Common myeloid progenitor, CD34-positive (primary cell): ENCODE data around the gene LYVE1.
A peak's percentile ranks its signal among the peaks of the same experiment; 100 is the strongest.

ENCODE experiments used
- CTCF ChIA-PET: fragments of 350-600 bp; sonication (Branson Sonifier 250); formaldehyde crosslinking; loops from one replicate; lab custom pipeline; 2021; ENCODE audit warnings: antibody characterized with exemption; lab: Charles Lee
- POLR2A ChIA-PET: fragments of 350-600 bp; sonication (Branson Sonifier 250); formaldehyde crosslinking; loops from one replicate; lab custom pipeline; 2021; ENCODE audit warnings: antibody characterized with exemption; lab: Charles Lee
- DNase-seq, 3 donors: peaks; one replicate each; pipeline versions ENCODE4 v3.0.0 to v3.0.0-alpha.2; 2013
- H3K27ac ChIP-seq, 2 experiments: 1 replicate in 1 of 2; 2 replicates in 1 of 2; pipeline ENCODE4 v1.7.0; 2013; ENCODE audit warnings: inconsistent platforms in 2 of 2, low read length in 2 of 2, mild to moderate bottlenecking in 2 of 2, low read depth in 1 of 2, moderate library complexity in 1 of 2; ENCODE audit not compliant: severe bottlenecking in 2 of 2, insufficient read depth in 1 of 2, poor library complexity in 1 of 2
- H3K27me3 ChIP-seq, 5 experiments: replicated peaks in 2 of 5; 1 replicate in 3 of 5; 2 replicates in 2 of 5; pipeline versions ENCODE4 v1.6.1 to v1.7.0; 2013; ENCODE audit warnings: low read length in 4 of 5, mild to moderate bottlenecking in 2 of 5, moderate library complexity in 2 of 5, inconsistent platforms in 1 of 5; ENCODE audit not compliant: insufficient read depth in 5 of 5, control insufficient read depth in 4 of 5
- H3K36me3 ChIP-seq, 4 experiments: 1 replicate in 2 of 4; 2 replicates in 2 of 4; pipeline versions ENCODE4 v1.6.1 to v1.7.0; 2013; ENCODE audit warnings: low read length in 3 of 4, control low read depth in 1 of 4, mild to moderate bottlenecking in 1 of 4; ENCODE audit not compliant: control insufficient read depth in 4 of 4, insufficient read depth in 4 of 4
- H3K4me1 ChIP-seq, 4 experiments: 1 replicate in 3 of 4; 2 replicates in 1 of 4; pipeline versions ENCODE4 v1.6.1 to v1.7.1; 2013; ENCODE audit warnings: low read length in 3 of 4, mild to moderate bottlenecking in 3 of 4, control low read depth in 1 of 4, inconsistent platforms in 1 of 4, moderate library complexity in 1 of 4; ENCODE audit not compliant: control insufficient read depth in 4 of 4, insufficient read depth in 4 of 4; ENCODE audit errors: control extremely low read depth in 1 of 4
- H3K4me3 ChIP-seq, 7 experiments: 1 replicate in 4 of 7; 2 replicates in 3 of 7; pipeline versions ENCODE4 v1.5.1 to v1.7.0; 2013; ENCODE audit warnings: mild to moderate bottlenecking in 7 of 7, low read length in 6 of 7, moderate library complexity in 6 of 7, inconsistent platforms in 2 of 7, low read depth in 2 of 7, control low read depth in 1 of 7; ENCODE audit not compliant: insufficient read depth in 4 of 7, control insufficient read depth in 1 of 7; ENCODE audit errors: extremely low read depth in 1 of 7
- H3K9me3 ChIP-seq, 5 experiments: 1 replicate in 4 of 5; 2 replicates in 1 of 5; pipeline versions ENCODE4 v1.6.1 to v1.7.1; 2013; ENCODE audit warnings: low read length in 4 of 5, mild to moderate bottlenecking in 2 of 5, inconsistent platforms in 1 of 5, low read depth in 1 of 5, moderate library complexity in 1 of 5; ENCODE audit not compliant: control insufficient read depth in 4 of 5, insufficient read depth in 2 of 5; ENCODE audit errors: control extremely low read depth in 1 of 5
- WGBS: methylation state at CpG from one replicate; pipeline ENCODE4 v1.1.5; 2013; ENCODE audit not compliant: insufficient coverage; 5-methylcytosine and 5-hydroxymethylcytosine counted together

LYVE1 gene

GRCh38 chr11:10524471-10524870, 44.0 kb downstream of the LYVE1 start:
- Histone ChIP-seq H3K4me1 (peaks cover 0 to 15% (median under 1%) of the 10 kb centered on the region in 4 experiments), H3K9me3 (no peaks in the 10 kb centered on the region), H3K27me3 (no peaks in the 10 kb centered on the region), H3K4me3 (no peak overlapping the region), H3K36me3 (peaks cover 29 to 60% (median 35%) of the 10 kb centered on the region in 4 experiments), H3K27ac (no peak overlapping the region)
- DNase-seq = no peak
- ChIA-PET CTCF (interaction anchor here (1.3 kb wide), 1 partner anchor 122 kb away, joined by 3 read pairs; no protein-coding TSS in a partner anchor), POLR2A (no interaction called here)
- WGBS = 100% methylated on average over 1 of the region's 1 CpG

GRCh38 chr11:10522921-10523320, 45.5 kb downstream of the LYVE1 start:
- peaks cover 23 to 57% (median 28%) of the 10 kb centered on the region in 4 experiments for H3K36me3 ChIP-seq
- ChIA-PET CTCF (interaction anchor here (1.1 to 1.3 kb wide), 3 partner anchors 19 to 216 kb away, joined by 3 to 4 read pairs (median 4); partner anchors contain the start of gene RNF141), POLR2A (no interaction called here)
- H3K4me3 ChIP-seq = no peak overlapping the region
- no peaks in the 10 kb centered on the region for H3K9me3 ChIP-seq
- H3K4me1 ChIP-seq = peaks cover 0 to 15% (median under 1%) of the 10 kb centered on the region in 4 experiments
- peak in 1 of 3 donors; percentile 28 for DNase-seq
- WGBS = 72% methylated on average over 2 of the region's 2 CpGs
- no peak overlapping the region for H3K27ac ChIP-seq
- no peaks in the 10 kb centered on the region for H3K27me3 ChIP-seq

GRCh38 chr11:10522276-10522675, 46.2 kb downstream of the LYVE1 start:
- ChIA-PET POLR2A (no interaction called here), CTCF (no interaction called here)
- Histone ChIP-seq H3K27ac (no peak overlapping the region), H3K36me3 (peaks cover 21 to 52% (median 27%) of the 10 kb centered on the region in 4 experiments), H3K4me1 (peaks cover 0 to 15% (median under 1%) of the 10 kb centered on the region in 4 experiments), H3K27me3 (no peaks in the 10 kb centered on the region), H3K4me3 (no peak overlapping the region), H3K9me3 (no peaks in the 10 kb centered on the region)
- DNase-seq = no peak
- 83% methylated on average over 1 of the region's 1 CpG for WGBS

GRCh38 chr11:10520562-10520961, 47.9 kb downstream of the LYVE1 start:
- ChIA-PET POLR2A (no interaction called here), CTCF (interaction anchor here (0.7 to 2.8 kb wide), 17 partner anchors 10 to 221 kb away, joined by 3 to 11 read pairs (median 3); partner anchors contain the start of gene RNF141)
- H3K27me3 ChIP-seq = no peaks in the 10 kb centered on the region
- peaks cover 0 to 15% (median under 1%) of the 10 kb centered on the region in 4 experiments for H3K4me1 ChIP-seq
- H3K9me3 ChIP-seq = no peaks in the 10 kb centered on the region
- H3K36me3 ChIP-seq = peaks cover 13 to 42% (median 29%) of the 10 kb centered on the region in 4 experiments
- H3K4me3 ChIP-seq = no peak overlapping the region
- WGBS = no CpG with 5 or more reads among the region's 2 CpGs
- no peak overlapping the region for H3K27ac ChIP-seq
- no peak for DNase-seq

DNA sequence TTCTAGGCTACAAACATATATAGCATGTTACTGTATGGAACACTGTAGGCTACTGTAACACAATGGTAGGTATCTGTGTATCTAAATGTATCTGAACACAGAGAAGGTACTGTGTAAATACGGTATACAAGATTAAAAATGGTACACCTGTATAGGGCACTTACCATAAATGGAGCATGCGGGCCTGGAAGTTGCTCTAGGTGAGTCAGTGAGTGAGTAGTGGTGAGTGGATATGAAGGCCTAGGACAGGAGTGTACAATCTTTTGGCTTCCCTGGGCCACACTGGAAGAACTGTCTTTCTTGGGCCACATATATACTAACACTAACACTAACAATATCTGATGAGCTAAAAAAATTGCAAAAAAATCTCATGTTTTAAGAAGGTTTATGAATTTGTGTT, 48.8 kb downstream of the LYVE1 start:
- POLR2A ChIA-PET = no interaction called here
- Histone ChIP-seq H3K27ac (no peak overlapping the region), H3K36me3 (peaks cover 16 to 44% (median 27%) of the 10 kb centered on the region in 4 experiments), H3K4me3 (no peak overlapping the region), H3K4me1 (peaks cover 0 to 12% (median under 1%) of the 10 kb centered on the region in 4 experiments), H3K9me3 (no peaks in the 10 kb centered on the region), H3K27me3 (no peaks in the 10 kb centered on the region)
- WGBS = 100% methylated on average over 1 of the region's 2 CpGs
- no peak for DNase-seq
- CTCF ChIA-PET = interaction anchor here (0.9 to 2.8 kb wide), 12 partner anchors 9 to 222 kb away, joined by 3 to 11 read pairs (median 5); no protein-coding TSS in a partner anchor

DNA sequence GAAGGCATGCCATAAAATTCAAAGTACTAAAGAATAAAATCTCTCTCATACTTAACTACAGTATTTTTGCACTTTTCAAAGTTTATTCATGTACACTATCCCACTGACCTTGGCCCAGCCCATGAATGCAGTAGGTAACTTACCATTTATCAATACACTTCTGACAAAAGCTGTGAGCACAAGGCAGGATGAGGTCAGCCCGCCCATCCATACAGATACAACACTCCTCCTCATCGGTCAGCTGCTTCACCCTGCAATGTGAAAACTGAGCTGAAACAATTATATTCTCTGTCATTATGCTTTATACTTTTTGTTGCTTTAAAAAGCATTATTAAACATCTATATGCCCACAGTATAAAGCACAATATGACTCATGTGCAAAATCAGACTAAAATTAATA, 49.6 kb downstream of the LYVE1 start:
- Histone ChIP-seq H3K36me3 (peaks cover 16 to 42% (median 28%) of the 10 kb centered on the region in 4 experiments), H3K9me3 (no peaks in the 10 kb centered on the region), H3K27me3 (no peaks in the 10 kb centered on the region), H3K4me1 (peaks cover 0 to 8% (median under 1%) of the 10 kb centered on the region in 4 experiments), H3K4me3 (no peak overlapping the region), H3K27ac (no peak overlapping the region)
- no CpG with 5 or more reads among the region's 2 CpGs for WGBS
- POLR2A ChIA-PET = no interaction called here
- no peak for DNase-seq
- CTCF ChIA-PET = interaction anchor here (1.3 to 2.8 kb wide), 7 partner anchors 9 to 216 kb away, joined by 3 to 11 read pairs (median 5); partner anchors contain the start of gene RNF141

DNA sequence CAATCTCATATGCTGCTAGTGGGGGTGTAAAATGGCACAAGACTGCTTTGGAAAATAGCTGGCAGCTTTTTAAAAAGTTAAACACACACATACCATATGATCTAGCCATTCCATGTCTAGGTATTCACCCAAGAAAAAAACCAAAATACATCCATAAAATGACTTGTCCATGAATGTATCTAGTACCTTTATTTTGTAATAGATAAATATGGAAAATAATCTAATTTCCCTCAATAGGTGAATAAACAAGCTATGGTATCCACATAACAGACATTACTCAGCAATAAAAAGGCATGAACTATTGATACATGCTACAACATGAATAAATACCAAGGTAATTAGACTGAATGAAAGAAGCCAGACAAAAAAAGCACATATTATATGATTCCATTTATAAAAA, 50.3 kb downstream of the LYVE1 start:
- ChIA-PET CTCF (interaction anchor here (1.1 to 2.2 kb wide), 6 partner anchors 10 to 217 kb away, joined by 3 to 5 read pairs (median 5); partner anchors contain the start of gene RNF141), POLR2A (no interaction called here)
- Histone ChIP-seq H3K9me3 (no peaks in the 10 kb centered on the region), H3K4me1 (peaks cover 0 to 6% (median under 1%) of the 10 kb centered on the region in 4 experiments), H3K27me3 (no peaks in the 10 kb centered on the region), H3K4me3 (no peak overlapping the region), H3K27ac (no peak overlapping the region), H3K36me3 (peaks cover 14 to 43% (median 28%) of the 10 kb centered on the region in 4 experiments)
- no peak for DNase-seq
